Stimulated activated naive B cell treated with anti-CD40 and anti-IgM and Interleukin-4, amounts not matched to agents 10 μg/mL and 1 μg/mL and 100 μg/mL, for 72 hours (primary cell): ENCODE measurements around the gene UTP3.
A peak's percentile ranks its signal among the peaks of the same experiment; 100 is the strongest.
"Not testable (repeated sequence)": the region's sequence is repeated elsewhere in the genome, so short reads cannot be mapped to it uniquely, and the experiment has no call there.

Experiments
- ATAC-seq, 2 donors: fragments of 150-1000 bp; cut with Tn5 transposase; replicated peaks; 2 replicates each; pipeline ENCODE4 v1.10.0; 2021; ENCODE audit warnings: moderate library complexity in 1 of 2
- DNase-seq: peaks from one replicate; pipeline ENCODE4 v3.0.0; 2021
- H3K27ac Mint-ChIP-seq: one replicate; pipeline ENCODE4 v1.8.0; 2022; ENCODE audit warnings: mild to moderate bottlenecking, mixed read lengths
- H3K27me3 Mint-ChIP-seq, 2 donors: one replicate each; pipeline ENCODE4 v1.8.0; 2022; ENCODE audit warnings: mixed read lengths in 2 of 2
- H3K36me3 Mint-ChIP-seq, 2 donors: one replicate each; pipeline ENCODE4 v1.8.0; 2022; ENCODE audit warnings: mixed read lengths in 2 of 2, mild to moderate bottlenecking in 1 of 2
- H3K4me1 Mint-ChIP-seq, 2 donors: one replicate each; pipeline ENCODE4 v1.8.0; 2022; ENCODE audit warnings: mixed read lengths in 2 of 2, mild to moderate bottlenecking in 1 of 2
- H3K4me3 Mint-ChIP-seq, 2 donors: one replicate each; pipeline ENCODE4 v1.8.0; 2022; ENCODE audit warnings: mild to moderate bottlenecking in 2 of 2, mixed read lengths in 2 of 2, moderate library complexity in 1 of 2
- H3K9me3 Mint-ChIP-seq, 2 donors: one replicate each; pipeline ENCODE4 v1.8.0; 2022; ENCODE audit warnings: mixed read lengths in 2 of 2, mild to moderate bottlenecking in 1 of 2

The UTP3 gene

DNA sequence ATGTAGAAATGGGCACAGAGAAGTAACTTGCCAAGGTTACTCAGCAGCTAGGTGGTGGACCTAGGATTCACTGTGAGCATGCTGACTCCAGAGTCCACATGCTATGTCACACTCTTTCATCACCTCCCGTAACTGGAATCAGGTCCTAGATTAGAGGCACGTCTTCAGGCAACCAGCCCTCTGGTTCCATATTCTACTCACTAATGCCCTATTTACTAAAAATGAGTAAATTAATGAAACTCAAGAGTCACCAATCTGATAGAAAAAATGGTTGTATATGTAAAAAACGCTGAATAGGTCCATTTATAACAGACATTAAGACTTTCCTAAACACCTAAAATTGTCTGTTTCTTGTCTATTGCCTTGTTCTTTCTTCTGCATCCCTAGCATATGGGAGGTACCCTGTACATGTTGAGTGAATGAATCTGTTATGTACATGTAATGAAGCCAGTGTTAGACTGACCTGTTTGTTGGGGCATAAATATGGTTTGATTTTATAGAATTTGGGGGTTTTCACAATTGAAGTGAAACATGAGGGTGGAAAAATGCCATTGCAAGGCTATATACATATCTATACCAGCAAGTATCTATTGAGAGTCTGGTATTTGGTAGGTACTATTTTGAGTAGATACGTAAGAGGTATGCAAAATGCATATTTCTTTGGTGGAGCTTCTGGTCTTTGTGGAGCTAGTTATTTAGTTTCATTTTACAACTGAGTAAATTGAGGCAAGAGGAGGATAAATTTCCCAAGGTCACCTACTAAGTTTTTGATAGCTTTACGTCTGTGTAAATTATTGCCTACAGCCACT, 26.0 kb downstream of the UTP3 start:
- no peaks in the 10 kb centered on the region for H3K9me3 Mint-ChIP-seq
- peaks cover 10 to 15% of the 10 kb centered on the region in 2 donors for H3K36me3 Mint-ChIP-seq
- peaks cover 38 to 66% of the 10 kb centered on the region in 2 donors for H3K4me1 Mint-ChIP-seq
- peak; percentile 26 for DNase-seq
- peak overlapping the region; percentile 77 to 80 for H3K4me3 Mint-ChIP-seq
- peak; percentile 75 to 76 for ATAC-seq
- H3K27ac Mint-ChIP-seq, result peak overlapping the region; percentile 99
- H3K27me3 Mint-ChIP-seq, result no peaks in the 10 kb centered on the region

DNA sequence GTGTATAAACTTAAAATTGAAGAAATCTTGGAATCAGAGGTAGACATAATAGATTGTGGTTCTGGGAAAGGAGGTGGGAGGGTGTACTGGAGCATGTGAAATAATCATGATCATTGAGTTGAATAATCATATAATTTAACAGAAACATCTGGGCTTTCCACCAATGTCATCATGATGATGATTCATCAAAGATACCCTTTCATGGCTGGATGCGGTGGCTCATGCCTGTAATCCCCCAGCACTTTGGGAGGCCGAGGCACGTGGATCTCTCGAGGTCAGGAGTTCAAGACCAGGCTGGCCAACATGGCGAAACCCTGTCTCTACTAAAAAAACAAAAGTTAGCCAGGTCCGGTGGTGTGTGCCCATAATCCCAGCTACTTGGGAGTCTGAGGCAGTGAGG, 26.8 kb downstream of the UTP3 start:
- Mint-ChIP-seq H3K4me3 (peak overlapping the region; percentile 77 to 80), H3K4me1 (peaks cover 33 to 58% of the 10 kb centered on the region in 2 donors), H3K9me3 (no peaks in the 10 kb centered on the region), H3K27me3 (no peaks in the 10 kb centered on the region), H3K27ac (peak overlapping the region; percentile 99), H3K36me3 (peaks cover 10 to 12% of the 10 kb centered on the region in 2 donors)
- ATAC-seq (peak; percentile 52 to 54), DNase-seq (peak; percentile 61)

DNA sequence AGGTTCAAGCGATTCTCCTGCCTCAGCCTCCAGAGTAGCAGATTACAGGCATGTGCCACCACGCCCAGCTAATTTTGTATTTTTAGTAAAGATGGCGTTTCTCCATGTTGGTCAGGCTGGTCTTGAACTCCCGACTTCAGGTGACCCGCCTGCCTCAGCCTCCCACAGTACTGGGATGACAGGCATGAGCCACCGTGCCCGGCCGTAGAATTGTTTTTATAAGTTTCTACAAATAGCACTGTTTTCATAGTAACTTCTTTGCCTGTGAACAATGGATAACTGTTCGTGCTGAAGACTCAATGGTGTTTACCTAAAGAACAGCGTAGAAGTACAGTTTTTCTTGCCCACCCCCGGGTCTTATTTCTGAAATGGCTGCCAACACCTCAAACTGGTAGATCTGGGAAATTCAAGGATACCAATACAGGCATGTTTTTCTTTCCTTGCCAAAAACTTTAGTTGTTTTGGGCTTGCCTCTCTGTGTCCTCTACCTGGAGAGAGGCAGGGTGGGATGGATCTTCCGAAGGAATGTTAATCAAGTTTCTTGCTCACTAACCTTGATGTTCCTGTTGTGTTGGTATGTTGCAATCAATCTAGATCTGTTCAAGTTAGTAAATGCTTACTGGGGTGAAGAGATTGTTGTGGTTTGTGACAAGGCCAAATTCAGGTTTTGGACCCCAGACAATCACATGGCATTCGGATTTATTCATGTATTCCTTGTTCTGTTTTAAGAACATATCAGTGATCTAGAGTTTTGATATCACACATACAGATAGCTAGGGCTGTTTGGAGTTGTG, 30.7 kb downstream of the UTP3 start:
- H3K4me3 Mint-ChIP-seq, result no peak overlapping the region
- no peak for DNase-seq
- H3K4me1 Mint-ChIP-seq, result peaks cover 25 to 42% of the 10 kb centered on the region in 2 donors
- no peaks in the 10 kb centered on the region for H3K27me3 Mint-ChIP-seq
- no peak overlapping the region for H3K27ac Mint-ChIP-seq
- H3K36me3 Mint-ChIP-seq, result peaks cover 9 to 10% of the 10 kb centered on the region in 2 donors
- no peak for ATAC-seq
- H3K9me3 Mint-ChIP-seq, result no peaks in the 10 kb centered on the region

DNA sequence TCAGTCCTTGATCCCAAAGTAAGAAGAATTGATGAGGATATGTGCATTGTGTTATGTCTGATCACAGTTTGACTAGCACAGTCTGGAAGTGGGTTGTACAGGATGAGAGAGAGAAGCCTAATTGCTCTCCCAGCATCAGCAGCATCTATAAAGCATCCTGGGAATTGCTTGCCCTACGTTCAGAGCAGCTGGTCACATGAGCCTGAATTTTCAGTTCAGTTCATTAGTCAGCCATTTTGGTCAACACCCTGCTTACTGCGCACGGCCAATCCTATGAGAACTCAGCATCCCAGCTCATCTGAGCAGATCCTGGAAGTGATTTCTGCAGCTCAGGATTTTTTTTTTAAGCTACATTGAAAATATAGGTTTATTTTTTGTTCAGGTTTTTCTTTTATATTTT, 33.4 kb downstream of the UTP3 start, which contains the start of gene RUFY3:
TSS of gene RUFY3 (plus strand) at position 218 of the 400 bp plus-strand sequence. CDS start 610 bp downstream, outside the sequence.
- Mint-ChIP-seq H3K27ac (no peak within 1 kb of the TSS), H3K27me3 (no peaks in the 10 kb centered on the region), H3K36me3 (peaks cover 10 to 19% of the 10 kb centered on the region in 2 donors), H3K4me3 (no peak within 1 kb of the TSS), H3K9me3 (no peaks in the 10 kb centered on the region), H3K4me1 (peaks cover 12 to 21% of the 10 kb centered on the region in 2 donors)
- ATAC-seq, result no peak
- DNase-seq, result no peak

DNA sequence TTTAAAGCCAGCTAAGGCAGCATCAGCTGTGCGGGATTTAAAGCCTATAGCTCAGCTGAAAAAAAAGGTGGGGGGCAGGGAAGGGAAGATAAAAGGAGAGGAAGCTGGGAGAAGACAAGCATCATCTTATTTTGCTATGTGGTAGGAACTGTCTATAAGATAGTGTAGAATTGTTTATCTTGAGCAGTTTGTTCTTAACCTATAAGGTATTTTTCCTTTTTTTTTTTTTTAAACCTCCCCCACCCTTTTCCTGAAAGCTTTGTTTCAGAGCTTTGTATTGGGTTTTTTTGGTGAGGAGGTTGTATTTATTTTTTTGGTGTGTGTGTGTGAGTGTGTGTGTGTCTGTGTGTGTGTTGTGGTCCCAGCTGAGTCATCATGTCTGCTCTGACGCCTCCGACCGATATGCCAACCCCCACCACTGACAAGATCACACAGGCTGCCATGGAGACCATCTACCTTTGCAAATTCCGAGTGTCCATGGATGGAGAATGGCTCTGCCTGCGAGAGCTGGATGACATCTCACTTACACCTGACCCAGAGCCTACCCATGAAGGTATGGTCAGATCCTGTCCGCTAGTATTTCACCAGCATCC, 34.0 kb downstream of the UTP3 start:
- Mint-ChIP-seq H3K36me3 (peaks cover 11 to 18% of the 10 kb centered on the region in 2 donors), H3K27me3 (no peaks in the 10 kb centered on the region), H3K27ac (no peak overlapping the region), H3K9me3 (no peaks in the 10 kb centered on the region), H3K4me1 (peaks cover 10 to 18% of the 10 kb centered on the region in 2 donors), H3K4me3 (no peak overlapping the region)
- DNase-seq (no peak), ATAC-seq (no peak)

DNA sequence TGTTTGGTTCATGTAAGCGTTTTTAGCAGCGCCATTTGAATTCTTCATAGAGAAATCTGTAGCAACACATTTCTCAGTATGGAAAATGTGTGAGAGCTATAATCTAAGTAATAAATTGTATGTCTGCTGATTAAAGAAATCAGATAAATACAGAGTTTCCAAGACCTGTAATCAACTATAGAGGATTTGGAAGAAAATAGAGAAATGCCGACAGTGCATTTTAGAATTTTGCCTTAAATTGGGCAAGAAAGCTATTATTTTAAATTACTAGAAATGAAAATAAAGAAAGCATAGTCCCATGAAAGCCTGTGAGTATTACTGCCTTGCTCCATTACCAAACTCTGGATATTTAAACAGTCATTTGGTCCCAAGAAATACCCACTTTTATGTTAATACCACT, 36.1 kb downstream of the UTP3 start:
- Mint-ChIP-seq H3K27me3 (no peaks in the 10 kb centered on the region), H3K9me3 (no peaks in the 10 kb centered on the region), H3K4me3 (no peak overlapping the region), H3K36me3 (peaks cover 9 to 15% of the 10 kb centered on the region in 2 donors), H3K4me1 (peaks cover 7 to 13% of the 10 kb centered on the region in 2 donors), H3K27ac (no peak overlapping the region)
- ATAC-seq, result no peak
- DNase-seq, result no peak

DNA sequence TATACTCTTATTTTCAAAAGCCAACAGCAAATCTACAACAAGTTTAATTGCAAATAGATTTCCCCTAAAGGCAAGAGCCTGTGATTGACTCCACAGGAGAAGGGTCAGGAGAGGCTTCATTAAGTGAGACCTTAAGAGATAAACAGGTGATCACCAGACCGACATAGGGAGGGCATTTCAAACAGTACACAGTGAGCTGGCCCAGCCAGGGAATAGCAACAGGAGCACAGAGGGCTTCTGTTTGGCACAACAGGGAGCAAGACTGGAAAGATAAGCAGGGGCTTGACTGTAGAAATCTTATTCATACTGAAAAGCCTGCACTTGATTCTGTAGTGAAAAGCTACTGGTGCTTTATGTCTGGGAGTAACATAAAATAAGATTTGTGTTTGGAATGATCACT, 37.3 kb downstream of the UTP3 start:
- no peak for ATAC-seq
- no peak for DNase-seq
- H3K27me3 Mint-ChIP-seq, result no peaks in the 10 kb centered on the region
- no peak overlapping the region for H3K4me3 Mint-ChIP-seq
- H3K36me3 Mint-ChIP-seq, result peaks cover 6 to 15% of the 10 kb centered on the region in 2 donors
- no peak overlapping the region for H3K27ac Mint-ChIP-seq
- H3K4me1 Mint-ChIP-seq, result peaks cover 3 to 13% of the 10 kb centered on the region in 2 donors
- H3K9me3 Mint-ChIP-seq, result no peaks in the 10 kb centered on the region

DNA sequence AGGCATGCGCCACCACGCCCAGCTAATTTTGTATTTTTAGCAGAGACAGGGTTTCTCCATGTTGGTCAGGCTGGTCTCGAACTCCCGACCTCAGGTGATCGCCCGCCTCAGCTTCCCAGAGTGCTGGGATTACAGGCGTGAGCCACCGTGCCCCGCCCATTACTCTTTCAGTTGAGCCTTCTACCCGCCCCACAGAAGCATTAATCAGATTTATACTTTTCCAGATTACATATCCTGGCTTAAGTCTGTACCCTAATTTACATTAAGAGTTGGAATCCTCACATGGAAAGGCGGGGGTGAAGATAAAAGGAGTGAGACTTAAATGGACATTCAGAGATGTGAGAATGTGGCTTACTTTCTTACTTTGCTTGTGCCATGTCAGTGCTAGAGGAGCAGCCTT, 38.2 kb downstream of the UTP3 start:
- not testable (repeated sequence) for H3K9me3 Mint-ChIP-seq, H3K27ac Mint-ChIP-seq, H3K4me3 Mint-ChIP-seq, DNase-seq, H3K27me3 Mint-ChIP-seq, ATAC-seq
- peaks cover 6 to 15% of the 10 kb centered on the region in 2 donors for H3K36me3 Mint-ChIP-seq
- peaks cover 3 to 13% of the 10 kb centered on the region in 2 donors for H3K4me1 Mint-ChIP-seq

DNA sequence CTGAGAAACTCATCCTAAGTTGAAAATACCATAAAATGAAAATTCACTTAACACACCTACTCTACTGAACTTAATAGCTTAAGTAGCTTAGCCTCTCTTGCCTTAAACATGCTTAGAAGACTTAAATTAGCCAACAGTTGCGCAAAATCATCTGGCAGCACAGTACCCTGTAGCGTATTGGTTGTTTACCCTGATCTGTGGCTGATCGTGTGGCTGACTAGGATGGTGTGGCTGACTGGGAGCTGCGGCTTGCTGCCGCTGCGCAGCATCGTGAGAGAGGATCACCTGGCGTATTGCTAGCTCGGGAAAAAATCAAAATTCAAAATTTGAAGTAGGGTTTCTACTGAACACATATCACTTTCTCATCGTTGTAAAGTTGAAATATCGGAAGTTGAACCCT, 39.8 kb downstream of the UTP3 start:
- no peaks in the 10 kb centered on the region for H3K9me3 Mint-ChIP-seq
- DNase-seq (no peak), ATAC-seq (no peak)
- H3K4me3 Mint-ChIP-seq, result no peak overlapping the region
- H3K27me3 Mint-ChIP-seq, result no peaks in the 10 kb centered on the region
- H3K27ac Mint-ChIP-seq, result no peak overlapping the region
- peaks cover 3 to 18% of the 10 kb centered on the region in 2 donors for H3K4me1 Mint-ChIP-seq
- peaks cover 6 to 10% of the 10 kb centered on the region in 2 donors for H3K36me3 Mint-ChIP-seq

DNA sequence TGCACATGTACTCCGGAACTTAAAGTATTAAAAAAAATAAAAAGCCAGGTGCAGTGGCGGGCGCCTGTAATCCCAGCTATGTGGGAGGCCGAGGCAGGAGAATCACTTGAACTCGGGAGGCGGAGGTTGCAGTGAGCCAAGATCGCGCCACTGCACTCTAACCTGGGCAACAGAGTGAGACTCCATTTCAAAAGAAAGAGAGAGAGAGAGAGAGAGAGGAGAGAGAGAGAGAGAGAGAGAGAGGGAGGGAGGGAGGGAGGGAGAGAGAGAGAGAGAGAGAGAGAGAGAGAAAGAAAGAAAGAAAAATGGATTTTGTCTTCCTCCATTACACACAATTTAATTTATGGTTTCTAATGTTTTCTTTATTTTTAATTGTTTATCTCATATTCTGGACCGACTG, 44.5 kb downstream of the UTP3 start:
- not testable (repeated sequence) for H3K27me3 Mint-ChIP-seq, ATAC-seq, H3K36me3 Mint-ChIP-seq, DNase-seq, H3K9me3 Mint-ChIP-seq, H3K4me3 Mint-ChIP-seq
- Mint-ChIP-seq H3K27ac (peak overlapping the region; percentile 39), H3K4me1 (peaks cover 17 to 51% of the 10 kb centered on the region in 2 donors)

DNA sequence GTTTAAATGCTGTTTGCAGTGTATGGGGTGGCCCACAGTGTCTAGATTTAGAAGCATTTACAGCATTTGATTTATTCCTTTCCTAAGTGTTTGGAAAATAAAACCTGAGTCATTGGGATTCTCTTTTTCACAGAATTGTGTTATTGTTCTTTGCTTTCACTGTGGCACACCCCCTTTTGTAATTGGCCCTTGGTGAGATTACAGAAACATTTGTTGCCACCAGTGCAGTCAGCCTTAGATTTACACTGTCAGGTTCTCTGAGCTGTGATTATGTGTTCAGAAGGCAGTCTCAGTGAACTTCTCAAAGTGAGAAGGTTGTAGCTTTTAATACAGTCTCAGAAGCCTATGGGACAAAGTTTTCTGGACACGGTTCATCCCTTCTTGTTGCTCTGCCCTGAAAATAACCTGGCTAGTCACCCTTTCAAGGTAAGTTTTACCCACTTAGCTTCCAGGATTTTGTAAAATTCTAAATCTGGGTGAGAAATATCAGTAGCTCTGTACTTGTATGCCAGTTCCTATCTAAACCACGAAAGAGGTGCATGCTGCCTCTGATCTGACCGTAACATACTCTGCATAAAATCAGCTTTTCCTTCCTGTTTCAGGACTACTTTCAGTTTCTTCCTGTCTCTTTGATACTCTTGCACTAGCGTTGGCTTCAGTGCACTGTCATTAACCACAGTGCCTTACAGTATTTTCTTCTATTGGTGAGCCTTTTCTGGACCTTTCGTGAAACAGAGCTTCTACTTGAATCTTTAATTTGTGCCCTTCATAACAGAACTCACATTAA, 46.0 kb downstream of the UTP3 start:
- H3K4me1 Mint-ChIP-seq, result peaks cover 17 to 53% of the 10 kb centered on the region in 2 donors
- H3K9me3 Mint-ChIP-seq, result no peaks in the 10 kb centered on the region
- H3K36me3 Mint-ChIP-seq, result no peaks in the 10 kb centered on the region
- peak overlapping the region; percentile 76 to 78 for H3K4me3 Mint-ChIP-seq
- peak overlapping the region; percentile 87 for H3K27ac Mint-ChIP-seq
- peak; percentile 97 to 98 for ATAC-seq
- DNase-seq, result peak; percentile 25
- no peaks in the 10 kb centered on the region for H3K27me3 Mint-ChIP-seq

DNA sequence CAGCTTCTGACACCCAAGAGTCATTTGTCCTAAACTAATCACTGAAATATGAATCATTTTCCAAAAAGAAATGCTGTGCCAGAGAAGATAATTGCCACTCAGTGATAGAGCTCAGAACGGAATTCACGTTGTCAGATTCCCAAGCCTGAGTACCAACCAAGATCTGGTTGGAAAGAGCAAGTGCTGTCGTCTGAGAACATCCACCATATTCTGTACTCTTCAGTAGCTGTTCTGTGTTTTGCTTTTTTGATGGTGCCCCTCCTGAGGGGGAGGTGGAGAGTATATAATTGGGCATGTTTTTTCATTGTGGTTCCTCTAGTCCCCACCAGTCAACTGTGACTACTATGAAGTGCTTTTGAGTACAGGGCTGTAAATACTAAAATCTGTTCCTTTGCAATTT, 46.6 kb downstream of the UTP3 start:
- no peaks in the 10 kb centered on the region for H3K27me3 Mint-ChIP-seq
- no peaks in the 10 kb centered on the region for H3K36me3 Mint-ChIP-seq
- DNase-seq (no peak), ATAC-seq (peak; percentile 45 to 54)
- peaks cover 17 to 53% of the 10 kb centered on the region in 2 donors for H3K4me1 Mint-ChIP-seq
- H3K9me3 Mint-ChIP-seq, result no peaks in the 10 kb centered on the region
- peak overlapping the region; percentile 87 for H3K27ac Mint-ChIP-seq
- H3K4me3 Mint-ChIP-seq, result peak overlapping the region; percentile 76 to 78

DNA sequence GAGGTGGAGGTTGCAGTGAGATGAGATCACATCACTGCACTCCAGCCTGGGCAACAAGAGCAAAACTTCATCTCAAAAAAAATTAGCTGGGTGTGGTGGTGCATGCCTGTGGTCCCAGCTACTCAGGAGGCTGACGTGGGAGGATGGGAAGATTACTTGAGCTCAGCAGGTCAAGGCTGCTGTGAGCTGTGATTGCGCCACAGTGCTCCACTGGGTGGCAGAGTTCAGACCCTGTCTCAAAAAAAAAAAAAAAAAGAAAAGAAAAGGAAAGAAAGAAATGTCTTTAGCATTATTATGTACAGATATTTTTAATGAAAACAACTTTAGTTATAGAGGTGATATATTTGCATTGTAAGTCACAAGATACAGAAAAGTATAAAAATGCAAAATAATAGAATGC, 47.6 kb downstream of the UTP3 start:
- H3K36me3 Mint-ChIP-seq, ATAC-seq, H3K27ac Mint-ChIP-seq, H3K27me3 Mint-ChIP-seq, DNase-seq, H3K9me3 Mint-ChIP-seq: not testable (repeated sequence)
- Mint-ChIP-seq H3K4me1 (peaks cover 17 to 53% of the 10 kb centered on the region in 2 donors), H3K4me3 (peak overlapping the region; percentile 2)

DNA sequence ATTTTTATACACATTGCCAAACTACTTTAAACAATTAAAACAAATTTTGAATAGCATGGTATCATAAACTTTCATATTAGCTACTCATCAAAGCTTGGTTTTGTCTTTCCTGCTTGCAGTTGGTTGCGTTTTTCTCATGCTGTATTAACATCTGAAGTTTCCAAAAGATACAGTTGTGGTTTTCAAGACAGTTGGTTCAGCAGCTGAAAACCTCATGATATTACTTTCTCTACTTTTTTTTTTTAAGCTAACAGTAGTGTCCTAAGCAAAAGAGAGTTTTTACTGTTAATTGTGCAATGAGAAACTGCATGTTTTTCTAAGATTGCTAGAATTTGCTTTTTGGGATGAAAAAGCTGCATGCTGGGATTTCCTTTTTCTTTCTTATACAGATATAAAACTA, 48.7 kb downstream of the UTP3 start:
- peaks cover 17 to 52% of the 10 kb centered on the region in 2 donors for H3K4me1 Mint-ChIP-seq
- no peak for DNase-seq
- no peak overlapping the region for H3K4me3 Mint-ChIP-seq
- H3K36me3 Mint-ChIP-seq, result no peaks in the 10 kb centered on the region
- H3K27ac Mint-ChIP-seq, result no peak overlapping the region
- ATAC-seq, result no peak
- H3K27me3 Mint-ChIP-seq, result no peaks in the 10 kb centered on the region
- H3K9me3 Mint-ChIP-seq, result no peaks in the 10 kb centered on the region
